Gastroesophageal sphincter (tissue), 3 donors: ENCODE results near the gene PRELP.

Experiments
- CTCF ChIP-seq, 4 experiments: fragments of 200-600 bp in 2 of 4; fragments of 450-650 bp in 2 of 4; sonication (generic) in 1 of 4; IDR thresholded peaks; one replicate each; pipeline ENCODE4 v1.5.1; 2017 to 2019; ENCODE audit warnings: antibody characterized with exemption in 4 of 4, mild to moderate bottlenecking in 2 of 4, moderate library complexity in 2 of 4
- EP300 ChIP-seq: sonication (generic); formaldehyde crosslinking; IDR thresholded peaks from one replicate; pipeline ENCODE4 v1.6.1; 2017; ENCODE audit warnings: antibody characterized with exemption, mild to moderate bottlenecking
- POLR2A ChIP-seq, 2 donors: fragments of 450-650 bp; IDR thresholded peaks; one replicate each; pipeline ENCODE4 v1.6.1; 2017; ENCODE audit warnings: antibody characterized with exemption in 2 of 2, mild to moderate bottlenecking in 2 of 2, moderate library complexity in 1 of 2
- POLR2AphosphoS5 ChIP-seq: sonication (generic); formaldehyde crosslinking; IDR thresholded peaks from one replicate; pipeline ENCODE4 v1.6.1; 2017; ENCODE audit warnings: antibody characterized with exemption

GRCh38 chr1:203519053-203519840, 43.6 kb downstream of the PRELP start:
- TF ChIP-seq CTCF (IDR thresholded peaks at IDR 0.05) (no peak), POLR2AphosphoS5 (no peak), POLR2A (IDR thresholded peaks at IDR 0.05) (no peak), EP300 (no peak)
